ENCODE data around the gene SNCAIP.

GRCh38 chr5:122492675-122493074 lies 180.6 kb downstream of the SNCAIP start:
- TF ChIP-seq, protein P1, sequence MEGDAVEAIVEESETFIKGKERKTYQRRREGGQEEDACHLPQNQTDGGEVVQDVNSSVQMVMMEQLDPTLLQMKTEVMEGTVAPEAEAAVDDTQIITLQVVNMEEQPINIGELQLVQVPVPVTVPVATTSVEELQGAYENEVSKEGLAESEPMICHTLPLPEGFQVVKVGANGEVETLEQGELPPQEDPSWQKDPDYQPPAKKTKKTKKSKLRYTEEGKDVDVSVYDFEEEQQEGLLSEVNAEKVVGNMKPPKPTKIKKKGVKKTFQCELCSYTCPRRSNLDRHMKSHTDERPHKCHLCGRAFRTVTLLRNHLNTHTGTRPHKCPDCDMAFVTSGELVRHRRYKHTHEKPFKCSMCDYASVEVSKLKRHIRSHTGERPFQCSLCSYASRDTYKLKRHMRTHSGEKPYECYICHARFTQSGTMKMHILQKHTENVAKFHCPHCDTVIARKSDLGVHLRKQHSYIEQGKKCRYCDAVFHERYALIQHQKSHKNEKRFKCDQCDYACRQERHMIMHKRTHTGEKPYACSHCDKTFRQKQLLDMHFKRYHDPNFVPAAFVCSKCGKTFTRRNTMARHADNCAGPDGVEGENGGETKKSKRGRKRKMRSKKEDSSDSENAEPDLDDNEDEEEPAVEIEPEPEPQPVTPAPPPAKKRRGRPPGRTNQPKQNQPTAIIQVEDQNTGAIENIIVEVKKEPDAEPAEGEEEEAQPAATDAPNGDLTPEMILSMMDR (IDR thresholded peaks at IDR 0.05; ENCODE audit: low read length), result peak; percentile 47
- TF ChIP-seq EZH2 (IDR thresholded peaks at IDR 0.05; ENCODE audit: borderline replicate concordance, low read length), result no peak

Data from OCI-LY1 (cell line).